Thymus (tissue), 11 donors: ENCODE results near the gene COCH. TPM values are rescaled to one million over a fixed set of nuclear protein-coding genes. Genes with fewer than 3 reads are reported as not detected.

Source experiments
- DNase-seq, 9 donors: peaks; one replicate each; pipeline ENCODE4 v3.0.0-alpha.2; 2013; ENCODE audit warnings: low spot score in 9 of 9, low read depth in 6 of 9, missing footprints in 1 of 9
- H3K27ac ChIP-seq, 2 donors: one replicate each; pipeline ENCODE4 v1.5.1; 2013; ENCODE audit warnings: control low read depth in 1 of 2, low read depth in 1 of 2, low read length in 1 of 2, mild to moderate bottlenecking in 1 of 2, moderate library complexity in 1 of 2
- H3K27me3 ChIP-seq, 2 donors: one replicate each; pipeline ENCODE4 v1.5.1; 2013; ENCODE audit warnings: low read length in 1 of 2; ENCODE audit not compliant: control insufficient read depth in 2 of 2, insufficient read depth in 1 of 2
- H3K36me3 ChIP-seq, 2 donors: one replicate each; pipeline ENCODE4 v1.5.1; 2013; ENCODE audit warnings: low read length in 1 of 2, mild to moderate bottlenecking in 1 of 2, moderate library complexity in 1 of 2; ENCODE audit not compliant: control insufficient read depth in 2 of 2, insufficient read depth in 2 of 2
- H3K4me1 ChIP-seq, 2 donors: one replicate each; pipeline ENCODE4 v1.5.1; 2013; ENCODE audit warnings: low read length in 2 of 2; ENCODE audit not compliant: control insufficient read depth in 2 of 2, insufficient read depth in 2 of 2
- H3K4me3 ChIP-seq, 2 donors: one replicate each; pipeline ENCODE4 v1.5.1; 2013; ENCODE audit warnings: low read length in 2 of 2, control low read depth in 1 of 2, mild to moderate bottlenecking in 1 of 2
- H3K9me3 ChIP-seq, 2 donors: one replicate each; pipeline ENCODE4 v1.5.1; 2013; ENCODE audit warnings: low read length in 1 of 2, mild to moderate bottlenecking in 1 of 2; ENCODE audit not compliant: control insufficient read depth in 2 of 2, insufficient read depth in 1 of 2
- WGBS: extraction: QIAGEN DNeasy Blood & Tissue Kit; methylation state at CpG from one replicate; pipeline ENCODE4 v1.1.7; 2013; 5-methylcytosine and 5-hydroxymethylcytosine counted together
- polyA plus RNA-seq: library from polyadenylated mRNA; stranded (reverse); fragments of 200-250 nt; gene quantifications from one replicate; pipeline ENCODE4 v1.2.3, GENCODE V29; 2013
- total RNA-seq: library from RNA; stranded (reverse); fragments of 120-200 nt; gene quantifications from one replicate; pipeline ENCODE4 v1.2.4, GENCODE V29; 2013
- donor health status: healthy.

COCH gene
- total and polyA plus RNA-seq, 2 donors: 1.7 TPM

DNA sequence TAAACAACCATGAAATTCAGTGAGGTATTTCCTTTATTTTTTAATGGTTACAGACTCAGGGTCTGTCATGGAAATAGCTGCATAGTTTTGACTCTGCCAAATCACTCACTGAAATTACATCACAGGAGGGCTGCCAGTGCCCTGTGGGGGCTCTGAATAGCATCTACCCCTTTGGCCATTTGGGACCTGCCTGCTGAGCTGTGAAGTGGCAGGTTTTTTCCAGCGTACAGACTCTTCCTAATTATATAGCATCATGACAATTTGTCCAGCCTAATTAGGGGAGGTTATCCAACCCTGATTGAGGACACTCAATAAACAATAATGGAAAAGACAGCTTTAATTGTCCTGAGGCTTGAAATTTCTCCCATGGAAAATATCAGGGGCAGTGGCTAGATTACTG lies 1.8 kb upstream of the COCH start:
- H3K27me3 ChIP-seq: peaks cover 39 to 63% of the 10 kb centered on the region in 2 donors
- H3K36me3 ChIP-seq: no peaks in the 10 kb centered on the region
- no peak for DNase-seq
- H3K4me3 ChIP-seq: no peak overlapping the region
- H3K9me3 ChIP-seq: no peaks in the 10 kb centered on the region
- H3K4me1 ChIP-seq: peaks cover 7 to 13% of the 10 kb centered on the region in 2 donors
- H3K27ac ChIP-seq: no peak overlapping the region
- 100% methylated on average over 1 of the region's 1 CpG for WGBS

DNA sequence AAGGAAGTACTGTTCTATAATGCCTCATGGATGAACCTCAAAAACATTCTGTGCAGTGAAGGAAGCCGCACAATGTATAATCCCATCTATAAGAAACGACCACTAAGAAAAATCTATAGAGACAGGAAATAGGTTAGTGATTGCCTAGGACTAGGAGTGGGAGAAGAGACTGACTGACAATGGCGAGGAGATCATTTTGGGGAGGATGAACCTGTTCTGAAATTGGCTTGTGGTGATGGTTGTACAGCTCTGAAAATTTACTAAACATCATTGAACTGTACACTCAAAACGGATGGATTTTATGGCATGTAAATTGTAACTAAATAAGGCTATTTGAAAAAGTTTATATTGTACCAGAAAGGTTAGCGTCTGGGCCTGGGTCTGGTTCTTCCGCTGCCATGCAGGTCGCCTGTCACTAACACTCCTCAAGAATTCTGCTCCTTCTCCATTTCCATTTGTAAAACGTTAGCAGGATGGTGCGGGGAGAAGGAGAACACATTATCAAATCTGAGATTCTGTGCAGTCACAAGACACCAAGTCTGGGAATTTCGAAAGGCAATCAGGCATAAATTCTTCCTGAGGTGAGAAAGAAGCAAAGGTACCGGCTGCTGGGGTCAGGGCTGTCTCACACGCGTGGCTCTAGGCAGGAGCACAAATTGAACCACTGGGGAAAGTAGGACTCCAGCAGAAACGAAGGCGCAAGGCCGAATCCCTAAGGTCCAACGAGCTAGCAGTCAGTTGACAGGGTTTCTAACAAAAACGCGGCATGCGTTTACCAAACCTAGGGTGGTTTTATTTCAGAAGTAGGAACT lies 845 bp upstream of the COCH start:
- Histone ChIP-seq H3K9me3 (no peaks in the 10 kb centered on the region), H3K36me3 (no peaks in the 10 kb centered on the region), H3K27me3 (peaks cover 39 to 64% of the 10 kb centered on the region in 2 donors), H3K27ac (no peak overlapping the region), H3K4me3 (no peak overlapping the region), H3K4me1 (peaks cover 7 to 13% of the 10 kb centered on the region in 2 donors)
- 71% methylated on average over 20 of the region's 20 CpGs for WGBS
- no peak for DNase-seq

DNA sequence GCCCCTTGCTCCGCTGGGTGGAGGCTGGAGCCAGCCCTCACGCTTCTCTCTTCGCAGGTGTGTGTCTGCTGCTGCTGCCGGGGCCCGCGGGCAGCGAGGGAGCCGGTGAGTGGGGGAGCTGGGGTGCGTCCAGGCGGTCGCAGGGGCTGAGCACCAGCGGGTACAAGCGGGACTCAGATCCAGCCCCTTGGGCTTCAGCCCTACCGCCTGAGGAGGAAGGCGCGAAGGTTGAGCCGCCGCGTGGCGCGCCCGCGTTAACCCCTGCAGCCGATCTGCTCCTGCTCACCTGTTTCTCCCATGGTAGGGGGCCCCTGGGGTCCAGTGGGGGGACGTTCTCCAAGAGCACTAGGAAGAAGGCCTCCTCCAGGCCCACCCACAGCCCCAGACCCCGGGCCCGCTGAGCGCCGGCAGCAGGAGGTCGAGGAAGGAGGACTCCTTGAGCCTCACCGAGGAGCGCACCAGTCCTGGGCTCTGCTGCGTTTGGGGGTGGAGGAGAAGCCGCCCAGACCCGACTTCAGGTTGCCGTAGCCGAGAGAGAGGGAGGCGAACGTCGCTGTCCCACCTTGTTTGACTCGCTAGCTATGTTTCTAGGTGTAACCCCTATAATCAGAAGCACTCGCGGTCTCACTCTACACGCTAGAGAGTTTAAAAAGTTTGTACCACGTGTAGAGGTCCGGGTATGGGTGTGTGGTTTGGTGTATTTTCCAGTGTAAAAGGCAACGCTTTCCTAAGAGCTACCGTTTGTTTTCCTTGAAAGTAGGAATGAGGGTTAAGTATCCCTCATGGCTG lies 834 bp downstream of the COCH start:
- H3K36me3 ChIP-seq: no peaks in the 10 kb centered on the region
- peak in 3 of 9 donors; percentile 2 to 7 (median 4) for DNase-seq
- H3K9me3 ChIP-seq: no peaks in the 10 kb centered on the region
- peak overlapping the region; percentile 22 to 50 for H3K4me3 ChIP-seq
- no peak overlapping the region for H3K27ac ChIP-seq
- peaks cover 7 to 13% of the 10 kb centered on the region in 2 donors for H3K4me1 ChIP-seq
- peaks cover 39 to 63% of the 10 kb centered on the region in 2 donors for H3K27me3 ChIP-seq
- WGBS: 3% methylated on average over 48 of the region's 48 CpGs

DNA sequence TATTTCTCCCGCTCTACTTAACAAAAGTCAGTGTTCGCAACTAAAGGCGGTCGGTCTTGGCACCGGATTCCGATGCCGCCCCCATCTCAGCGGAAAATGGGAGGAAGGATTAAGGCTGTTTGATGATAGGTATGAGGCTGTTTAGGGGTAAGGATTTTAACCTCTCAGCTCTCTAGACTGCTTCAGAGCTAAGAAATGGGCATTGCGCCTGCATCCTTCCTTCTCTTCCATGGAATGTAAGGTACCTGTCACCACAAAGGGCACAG lies 1.4 kb downstream of the COCH start:
- H3K4me1 ChIP-seq: peaks cover 7 to 13% of the 10 kb centered on the region in 2 donors
- H3K27me3 ChIP-seq: peaks cover 39 to 61% of the 10 kb centered on the region in 2 donors
- H3K27ac ChIP-seq: no peak overlapping the region
- WGBS: 33% methylated on average over 9 of the region's 9 CpGs
- no peak for DNase-seq
- H3K4me3 ChIP-seq: no peak overlapping the region
- no peaks in the 10 kb centered on the region for H3K9me3 ChIP-seq
- H3K36me3 ChIP-seq: no peaks in the 10 kb centered on the region

DNA sequence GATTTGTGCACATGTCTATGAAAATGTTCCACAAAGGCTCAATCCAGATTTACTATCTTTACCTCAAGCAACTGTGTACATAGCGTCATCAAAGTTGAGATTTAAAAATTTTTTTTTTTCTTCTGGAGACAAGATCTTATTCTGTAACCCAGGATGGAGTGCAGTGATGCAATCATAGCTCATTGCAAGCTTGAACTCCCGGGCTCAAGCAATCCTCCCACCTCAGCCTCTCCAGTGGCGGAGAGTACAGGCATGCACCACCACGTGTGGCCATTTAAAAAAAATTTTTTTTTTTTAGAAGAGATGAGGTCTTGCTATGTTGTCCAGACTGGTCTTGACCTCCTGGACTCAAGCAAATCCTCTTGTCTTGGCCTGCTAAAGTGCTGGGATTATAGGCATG lies 2.3 kb downstream of the COCH start:
- Histone ChIP-seq H3K4me1 (peaks cover 7 to 13% of the 10 kb centered on the region in 2 donors), H3K36me3 (no peaks in the 10 kb centered on the region), H3K27ac (no peak overlapping the region), H3K4me3 (no peak overlapping the region), H3K27me3 (peaks cover 39 to 55% of the 10 kb centered on the region in 2 donors), H3K9me3 (no peaks in the 10 kb centered on the region)
- 76% methylated on average over 4 of the region's 4 CpGs for WGBS
- no peak for DNase-seq

DNA sequence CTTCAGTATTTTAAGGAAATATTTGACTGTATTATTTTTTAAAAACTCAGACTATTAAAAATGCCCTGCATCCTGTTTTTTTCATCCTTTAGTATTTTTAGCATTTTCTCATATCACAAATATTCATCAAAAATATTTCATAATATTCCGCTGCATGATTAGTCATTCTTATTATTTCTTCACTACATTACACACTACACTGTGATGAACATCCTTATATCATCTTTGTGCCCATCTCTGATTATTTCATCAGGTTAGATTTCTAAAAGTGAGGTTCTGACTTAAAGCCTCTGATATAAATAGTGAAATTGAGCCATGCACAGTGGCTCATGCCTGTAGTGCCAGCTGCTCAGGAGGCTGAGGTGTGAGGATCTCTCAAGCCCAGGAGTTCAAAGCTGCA lies 8.1 kb downstream of the COCH start:
- H3K27me3 ChIP-seq: peaks cover 0 to 2% of the 10 kb centered on the region in 2 donors
- no peaks in the 10 kb centered on the region for H3K36me3 ChIP-seq
- no peak overlapping the region for H3K4me3 ChIP-seq
- DNase-seq: no peak
- H3K4me1 ChIP-seq: no peaks in the 10 kb centered on the region
- no peak overlapping the region for H3K27ac ChIP-seq
- WGBS: 48% methylated on average over 1 of the region's 1 CpG
- H3K9me3 ChIP-seq: no peaks in the 10 kb centered on the region

DNA sequence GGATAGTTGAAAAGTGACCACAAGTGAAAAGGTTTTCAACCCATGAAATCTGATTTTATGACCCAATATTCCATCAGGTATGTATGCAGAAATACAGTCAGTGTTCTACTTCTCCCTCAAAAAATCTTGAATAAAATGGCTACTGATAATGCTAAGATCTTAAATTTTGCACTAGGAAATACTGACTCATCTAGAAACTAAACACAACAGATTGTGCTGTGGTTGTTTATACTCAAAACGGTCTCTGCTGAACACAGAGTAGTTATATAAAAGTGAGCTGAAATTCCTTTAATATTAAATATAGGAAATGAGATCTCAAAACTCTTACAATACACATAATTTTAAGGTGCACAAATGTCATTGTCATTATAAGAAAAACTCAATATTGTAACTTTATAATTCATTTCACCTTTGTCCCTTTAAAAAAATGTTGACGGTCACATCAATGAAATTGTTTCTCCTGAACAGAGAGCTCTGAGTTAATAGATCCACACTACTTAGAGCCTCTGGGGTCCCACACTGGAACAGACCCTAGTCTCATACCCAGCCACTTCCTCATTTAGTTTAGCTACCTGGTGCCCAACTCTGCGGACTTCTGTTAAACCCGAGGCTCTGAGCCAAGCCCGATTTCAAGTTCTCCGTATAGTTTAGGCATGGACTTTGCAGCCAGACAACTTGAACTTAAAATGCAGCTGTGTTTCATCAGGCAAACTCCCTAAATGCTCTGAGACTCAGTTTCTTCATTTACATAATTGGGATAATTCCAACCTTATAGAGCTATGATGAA lies 9.3 kb downstream of the COCH start:
- Histone ChIP-seq H3K4me1 (no peaks in the 10 kb centered on the region), H3K27me3 (no peaks in the 10 kb centered on the region), H3K27ac (no peak overlapping the region), H3K9me3 (no peaks in the 10 kb centered on the region), H3K36me3 (no peaks in the 10 kb centered on the region), H3K4me3 (no peak overlapping the region)
- whole genome bisulfite sequencing: 94% methylated on average over 6 of the region's 6 CpGs
- no peak for DNase-seq

DNA sequence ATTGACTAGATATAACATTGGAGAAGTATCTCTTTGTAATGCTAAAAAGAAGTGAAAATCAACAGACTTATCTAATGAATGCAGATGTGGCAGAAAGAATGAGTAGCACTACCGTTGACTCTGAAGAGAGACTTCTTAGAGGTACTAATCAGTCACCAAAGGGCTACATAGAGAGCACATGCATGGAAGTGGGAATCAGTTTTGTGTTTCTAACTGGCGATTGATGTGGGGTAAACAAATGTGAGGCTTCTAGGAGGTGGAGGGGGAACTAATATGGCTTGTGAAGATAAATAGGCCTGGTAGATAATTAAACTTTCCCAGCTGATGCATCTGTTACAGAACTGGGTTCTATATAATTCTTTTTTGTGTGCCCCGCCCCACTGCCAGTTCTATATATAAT lies 10.5 kb downstream of the COCH start:
- no peaks in the 10 kb centered on the region for H3K36me3 ChIP-seq
- no peaks in the 10 kb centered on the region for H3K9me3 ChIP-seq
- H3K4me3 ChIP-seq: no peak overlapping the region
- DNase-seq: no peak
- 96% methylated on average over 3 of the region's 3 CpGs for WGBS
- H3K4me1 ChIP-seq: no peaks in the 10 kb centered on the region
- no peaks in the 10 kb centered on the region for H3K27me3 ChIP-seq
- H3K27ac ChIP-seq: no peak overlapping the region
